ENCODE measurements around the gene MTTP.

GRCh38 chr4:99529228-99529627 is 45.4 kb upstream of the MTTP start:
- TF ChIP-seq CTCF (IDR thresholded peaks at IDR 0.05; ENCODE audit: low read depth, low read length, missing input control), result no peak
- TF ChIP-seq ZBTB33 (IDR thresholded peaks at IDR 0.05), result no peak
- no peak for TF ChIP-seq TAF1 (conservative IDR thresholded peaks at IDR 0.05)
- TF ChIP-seq REST (IDR thresholded peaks at IDR 0.05), result no peak
- no peak for TF ChIP-seq YY1 (IDR thresholded peaks at IDR 0.05)
- TF ChIP-seq RXRA (IDR thresholded peaks at IDR 0.05), result no peak
- TF ChIP-seq MAX (IDR thresholded peaks at IDR 0.05), result no peak
- TF ChIP-seq GABPA (IDR thresholded peaks at IDR 0.05 in 1 of 2, conservative IDR thresholded peaks at IDR 0.05 in 1 of 2), result no peak

Measured in liver (tissue), 3 donors.